GM19043 (cell line): ENCODE measurements around the gene CDHR2.
"Not testable (repeated sequence)": the region's sequence is repeated elsewhere in the genome, so short reads cannot be mapped to it uniquely, and the experiment has no call there.

Source experiments
- ATAC-seq: cut with Tn5 transposase; IDR thresholded peaks from one replicate; pipeline ENCODE4 v1.9.1; 2021; ENCODE audit warnings: low read depth; ENCODE audit not compliant: unreplicated experiment

Gene CDHR2

DNA sequence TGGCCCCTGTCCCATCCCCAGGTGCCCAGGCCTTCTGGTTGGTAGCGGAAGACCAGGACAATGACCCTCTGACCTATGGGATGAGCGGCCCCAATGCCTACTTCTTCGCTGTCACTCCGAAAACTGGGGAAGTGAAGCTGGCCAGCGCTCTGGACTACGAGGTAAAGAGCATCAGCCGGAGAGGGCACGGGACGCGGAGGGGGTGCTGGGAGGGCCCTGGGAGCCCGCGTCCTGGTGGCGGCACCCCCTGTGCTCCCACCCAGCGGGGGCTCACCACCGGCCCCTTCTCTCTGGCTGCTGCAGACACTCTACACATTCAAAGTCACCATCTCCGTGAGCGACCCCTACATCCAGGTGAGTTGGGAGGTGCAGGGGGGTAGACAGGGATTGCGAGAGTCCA lies 19.5 kb downstream of the CDHR2 start:
- ATAC-seq = no peak

- no peak for ATAC-seq
Observed at GRCh38 chr5:176570044-176570443, 20.9 kb downstream of the CDHR2 start.

GRCh38 chr5:176573564-176574296 lies 24.6 kb downstream of the CDHR2 start:
- no peak for ATAC-seq

DNA sequence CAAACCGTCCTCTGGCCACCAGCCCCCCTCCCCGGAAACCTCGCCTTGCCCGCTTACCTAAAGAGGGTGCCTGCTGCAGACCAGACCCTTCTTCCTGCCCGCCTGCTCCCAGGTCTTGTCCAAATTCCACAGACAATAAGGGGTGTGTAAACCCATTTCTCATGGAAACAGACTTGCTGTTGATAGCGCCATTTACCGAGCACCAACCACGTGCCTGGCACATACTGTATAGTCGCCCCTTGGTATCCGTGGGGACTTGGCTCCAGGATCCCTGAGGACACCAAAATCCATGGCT lies 25.1 kb downstream of the CDHR2 start:
- ATAC-seq = no peak

- ATAC-seq = no peak
Observed at GRCh38 chr5:176575066-176575465, 25.9 kb downstream of the CDHR2 start.

GRCh38 chr5:176575488-176576422 lies 26.6 kb downstream of the CDHR2 start:
- no peak for ATAC-seq

DNA sequence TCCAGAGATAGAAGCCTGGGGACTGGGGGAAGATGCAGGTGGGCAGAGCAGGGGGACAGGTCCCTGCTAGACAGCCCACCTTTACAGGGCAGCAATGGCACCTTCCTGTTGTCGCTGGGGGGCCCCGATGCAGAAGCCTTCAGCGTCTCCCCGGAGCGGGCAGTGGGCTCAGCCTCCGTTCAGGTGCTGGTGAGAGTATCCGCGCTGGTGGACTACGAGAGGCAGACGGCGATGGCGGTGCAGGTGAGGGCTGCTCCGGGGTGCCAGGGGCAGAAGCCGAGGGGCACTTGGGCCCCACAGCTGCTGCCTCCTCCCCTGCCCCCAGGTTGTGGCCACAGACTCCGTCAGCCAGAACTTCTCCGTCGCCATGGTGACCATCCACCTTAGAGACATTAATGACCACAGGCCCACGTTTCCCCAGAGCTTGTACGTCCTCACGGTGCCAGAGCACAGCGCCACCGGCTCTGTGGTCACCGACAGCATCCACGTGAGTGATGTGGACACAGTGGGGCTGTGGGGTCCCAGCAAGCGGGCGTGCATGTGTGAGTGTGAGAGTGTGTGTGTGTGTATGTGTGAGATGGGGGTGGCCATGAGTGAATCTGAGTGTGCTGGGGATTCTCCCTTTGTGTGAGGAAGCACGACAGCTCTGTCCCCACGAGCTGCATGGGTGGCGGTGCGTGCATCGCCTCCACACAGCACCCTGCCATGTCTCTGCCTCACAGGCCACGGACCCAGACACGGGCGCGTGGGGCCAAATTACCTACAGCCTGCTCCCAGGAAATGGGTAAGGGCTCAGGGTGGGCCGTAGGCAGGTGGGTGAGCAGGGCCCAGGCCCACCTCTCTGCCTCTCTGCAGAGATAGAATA lies 28.4 kb downstream of the CDHR2 start:
- ATAC-seq = no peak

DNA sequence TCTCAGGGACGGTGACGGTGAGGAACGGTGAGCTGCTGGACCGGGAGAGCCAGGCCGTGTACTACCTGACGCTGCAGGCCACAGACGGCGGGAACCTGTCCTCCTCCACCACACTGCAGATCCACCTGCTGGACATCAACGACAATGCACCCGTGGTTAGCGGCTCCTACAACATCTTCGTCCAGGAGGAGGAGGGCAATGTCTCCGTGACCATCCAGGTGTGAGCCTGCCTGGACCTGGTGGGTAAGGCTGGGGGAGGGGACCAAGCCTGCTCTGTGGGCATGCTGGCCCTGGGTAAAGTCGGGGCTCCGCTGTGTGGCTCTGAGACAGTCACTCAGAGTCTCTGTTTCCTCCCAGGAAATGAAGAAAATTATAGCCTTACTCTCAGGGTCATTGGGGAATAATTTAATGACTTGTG lies 29.3 kb downstream of the CDHR2 start:
- no peak for ATAC-seq

- ATAC-seq = no peak
Observed at GRCh38 chr5:176579323-176579722, 30.2 kb downstream of the CDHR2 start.

DNA sequence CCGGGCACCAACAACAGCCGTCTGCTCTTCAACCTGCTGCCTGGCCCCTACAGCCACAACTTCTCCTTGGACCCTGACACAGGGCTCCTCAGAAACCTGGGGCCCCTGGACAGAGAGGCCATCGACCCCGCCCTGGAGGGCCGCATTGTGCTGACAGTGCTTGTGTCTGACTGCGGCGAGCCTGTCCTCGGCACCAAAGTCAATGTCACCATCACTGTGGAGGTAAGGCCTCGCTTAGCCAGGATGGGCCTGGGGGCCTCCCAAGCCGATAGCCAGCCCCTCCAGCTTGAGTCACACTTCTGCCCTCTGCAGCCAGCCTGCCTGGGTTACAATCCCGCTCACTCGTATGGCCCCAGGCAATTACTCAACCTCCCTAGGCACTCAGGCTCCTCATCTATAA lies 32.2 kb downstream of the CDHR2 start:
- no peak for ATAC-seq

DNA sequence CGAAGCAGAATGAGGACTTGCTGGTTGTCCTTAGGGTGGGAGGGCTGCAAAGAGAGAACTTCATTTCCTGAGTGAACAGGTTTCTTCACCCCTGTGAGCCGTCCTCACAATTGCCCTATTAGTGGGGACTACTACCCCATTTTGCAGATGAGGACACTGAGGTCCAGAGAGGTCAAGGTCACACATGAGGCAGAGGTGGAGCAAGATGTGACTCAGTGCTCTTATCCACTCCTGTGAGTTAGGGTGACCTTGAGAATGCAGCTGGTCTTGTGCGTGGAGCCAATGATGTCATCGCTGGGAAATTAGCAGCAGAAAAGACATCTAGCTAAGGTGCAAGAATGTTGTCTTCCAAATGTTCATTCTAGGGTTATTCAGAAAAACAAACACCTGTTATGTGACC lies 33.9 kb downstream of the CDHR2 start:
- ATAC-seq = no peak

DNA sequence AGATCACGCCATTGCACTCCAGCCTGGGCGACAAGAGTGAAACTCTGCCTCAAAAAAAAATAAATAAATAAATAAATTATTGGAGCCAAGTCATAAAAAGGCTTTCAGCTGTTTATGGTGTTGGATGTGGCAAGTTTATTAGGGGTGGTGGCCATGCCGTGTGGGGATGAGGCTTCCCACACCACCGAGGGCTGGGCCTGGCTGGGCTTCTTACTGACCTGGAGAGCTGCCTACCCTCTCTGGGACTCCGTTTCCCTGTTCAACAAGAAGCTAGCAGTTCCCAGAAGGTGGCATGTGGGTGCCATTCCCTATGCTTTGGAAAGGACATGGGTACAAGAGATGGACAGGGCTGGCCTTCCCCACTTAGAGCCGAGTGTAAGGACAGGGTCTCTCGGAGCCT lies 38.3 kb downstream of the CDHR2 start:
- ATAC-seq = no peak

- ATAC-seq = no peak
Observed at GRCh38 chr5:176588297-176588696, 39.2 kb downstream of the CDHR2 start.

DNA sequence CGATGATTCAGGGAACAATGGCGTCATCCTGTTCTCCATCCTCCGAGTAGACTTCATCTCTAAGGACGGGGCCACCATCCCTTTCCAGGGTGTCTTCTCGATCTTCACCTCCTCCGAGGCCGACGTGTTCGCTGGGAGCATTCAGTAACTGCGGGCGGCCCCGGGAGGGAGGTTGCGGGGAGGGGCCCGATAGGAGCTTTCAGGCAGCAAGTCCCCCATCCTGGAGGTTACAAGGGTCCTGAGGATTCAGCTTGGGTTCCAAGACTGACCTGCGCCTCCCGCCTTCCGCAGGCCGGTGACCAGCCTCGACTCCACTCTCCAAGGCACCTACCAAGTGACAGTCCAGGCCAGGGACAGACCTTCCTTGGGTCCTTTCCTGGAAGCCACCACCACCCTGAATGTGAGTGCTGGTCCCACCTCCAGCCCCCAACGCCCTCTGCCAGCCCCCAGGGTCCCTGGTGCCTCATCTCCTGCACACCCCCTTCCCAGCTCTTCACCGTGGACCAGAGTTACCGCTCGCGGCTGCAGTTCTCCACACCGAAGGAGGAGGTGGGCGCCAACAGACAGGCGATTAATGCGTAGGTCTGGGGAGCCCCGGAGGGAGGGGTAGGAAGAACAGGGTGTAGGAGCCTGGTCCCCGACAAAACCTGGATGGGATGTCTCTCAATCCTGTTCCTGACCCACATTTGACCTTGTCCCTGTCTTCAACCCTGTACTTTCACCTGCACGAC lies 40.1 kb downstream of the CDHR2 start:
- ATAC-seq = no peak

- no peak for ATAC-seq
Observed at GRCh38 chr5:176590035-176590717, 41.0 kb downstream of the CDHR2 start.

DNA sequence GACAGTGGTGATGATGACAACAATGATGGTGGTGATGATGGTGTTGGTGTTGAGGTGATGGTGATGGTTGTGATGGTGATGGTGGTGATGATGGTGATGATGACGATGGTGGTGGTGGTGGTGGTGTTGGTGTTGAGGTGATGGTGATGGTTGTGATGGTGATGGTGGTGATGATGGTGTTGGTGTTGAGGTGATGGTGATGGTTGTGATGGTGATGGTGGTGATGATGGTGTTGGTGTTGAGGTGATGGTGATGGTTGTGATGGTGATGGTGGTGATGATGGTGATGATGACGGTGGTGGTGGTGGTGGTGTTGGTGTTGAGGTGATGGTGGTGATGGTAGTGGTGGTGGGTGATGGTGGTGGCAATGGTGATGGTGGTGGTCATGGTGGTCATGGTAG lies 42.5 kb downstream of the CDHR2 start:
- not testable (repeated sequence) for ATAC-seq

- ATAC-seq = no peak
Observed at GRCh38 chr5:176592573-176592972, 43.4 kb downstream of the CDHR2 start.

DNA sequence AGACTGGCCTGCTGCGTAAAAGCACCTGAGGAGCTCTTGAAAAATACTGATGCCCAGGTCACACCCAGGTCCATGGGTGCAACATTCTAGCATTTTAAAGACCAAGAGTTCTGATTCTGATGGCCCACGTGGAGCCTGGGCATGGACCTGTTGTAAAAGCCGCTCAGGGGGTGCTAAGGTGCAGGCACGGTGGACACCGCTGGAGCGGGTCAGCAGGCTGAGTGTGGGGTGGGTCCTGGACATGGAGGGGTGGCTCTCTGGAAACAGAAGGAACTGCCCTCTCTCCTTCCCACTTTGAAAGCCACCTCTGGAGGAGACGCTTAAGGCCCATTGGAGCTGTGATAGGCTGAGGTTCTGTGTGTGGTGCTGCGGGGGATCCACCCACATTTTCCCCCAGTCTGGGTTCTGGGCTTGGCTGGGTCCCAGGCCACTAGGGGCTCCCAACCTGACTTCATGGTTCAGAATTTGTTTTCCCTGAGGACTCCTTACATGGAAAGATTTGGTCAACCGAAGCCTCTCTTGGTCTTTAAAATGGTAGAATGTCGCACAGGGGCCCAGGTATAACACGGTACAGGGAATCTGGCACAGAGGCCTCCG lies 44.2 kb downstream of the CDHR2 start:
- ATAC-seq = no peak

- ATAC-seq = no peak
Observed at GRCh38 chr5:176594554-176594953, 45.4 kb downstream of the CDHR2 start.
